Measurements from ENCODE around the gene C2CD2.

C2CD2 gene

GRCh38 chr21:41901099-41901498, 52.7 kb downstream of the C2CD2 start:
- Histone ChIP-seq H3K27me3 (ENCODE audit: insufficient read depth, poor library complexity, severe bottlenecking) (no peaks in the 10 kb centered on the region), H3K4me3 (replicated peaks; ENCODE audit: insufficient read depth, low read length) (no peak overlapping the region), H3K27ac (replicated peaks) (no peak overlapping the region)
- no peak for DNase-seq (ENCODE audit: low read depth in 1 of 2, low spot score in 1 of 2)
- TF ChIP-seq, protein P1, sequence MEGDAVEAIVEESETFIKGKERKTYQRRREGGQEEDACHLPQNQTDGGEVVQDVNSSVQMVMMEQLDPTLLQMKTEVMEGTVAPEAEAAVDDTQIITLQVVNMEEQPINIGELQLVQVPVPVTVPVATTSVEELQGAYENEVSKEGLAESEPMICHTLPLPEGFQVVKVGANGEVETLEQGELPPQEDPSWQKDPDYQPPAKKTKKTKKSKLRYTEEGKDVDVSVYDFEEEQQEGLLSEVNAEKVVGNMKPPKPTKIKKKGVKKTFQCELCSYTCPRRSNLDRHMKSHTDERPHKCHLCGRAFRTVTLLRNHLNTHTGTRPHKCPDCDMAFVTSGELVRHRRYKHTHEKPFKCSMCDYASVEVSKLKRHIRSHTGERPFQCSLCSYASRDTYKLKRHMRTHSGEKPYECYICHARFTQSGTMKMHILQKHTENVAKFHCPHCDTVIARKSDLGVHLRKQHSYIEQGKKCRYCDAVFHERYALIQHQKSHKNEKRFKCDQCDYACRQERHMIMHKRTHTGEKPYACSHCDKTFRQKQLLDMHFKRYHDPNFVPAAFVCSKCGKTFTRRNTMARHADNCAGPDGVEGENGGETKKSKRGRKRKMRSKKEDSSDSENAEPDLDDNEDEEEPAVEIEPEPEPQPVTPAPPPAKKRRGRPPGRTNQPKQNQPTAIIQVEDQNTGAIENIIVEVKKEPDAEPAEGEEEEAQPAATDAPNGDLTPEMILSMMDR (IDR thresholded peaks at IDR 0.05; ENCODE audit: insufficient read depth, low read length): no peak
- no peak for TF ChIP-seq POLR2AphosphoS5 (IDR thresholded peaks at IDR 0.05; ENCODE audit: low read depth)
- TF ChIP-seq GABPA (IDR thresholded peaks at IDR 0.05; ENCODE audit: low read depth): no peak
- TF ChIP-seq SPI1 (IDR thresholded peaks at IDR 0.05; ENCODE audit: borderline replicate concordance, low read depth): no peak
- TF ChIP-seq REST (IDR thresholded peaks at IDR 0.05; ENCODE audit: insufficient replicate concordance, low read depth): no peak

DNA sequence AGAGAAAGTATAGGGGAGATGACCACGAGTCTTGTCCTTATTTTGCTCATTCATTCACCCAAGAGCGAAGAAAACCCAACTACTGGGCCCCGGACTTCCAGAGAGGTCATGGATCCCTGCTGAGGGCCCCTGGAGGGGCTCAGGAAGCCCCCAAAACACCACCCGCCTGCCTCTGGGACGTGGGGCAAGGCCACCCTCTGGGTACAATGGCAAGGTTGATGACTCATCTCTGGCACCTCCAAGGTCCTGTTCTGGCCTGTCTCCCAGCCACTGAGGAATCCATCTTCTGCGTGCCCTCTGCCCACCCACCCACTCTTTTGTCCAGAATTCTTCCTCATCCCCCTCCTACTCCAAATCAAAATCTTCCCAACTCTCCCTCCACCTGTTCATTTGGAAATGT, 53.4 kb downstream of the C2CD2 start:
- H3K27me3 ChIP-seq (ENCODE audit: insufficient read depth, poor library complexity, severe bottlenecking): no peaks in the 10 kb centered on the region
- DNase-seq (ENCODE audit: low read depth in 1 of 2, low spot score in 1 of 2): no peak
- no peak overlapping the region for H3K4me3 ChIP-seq (replicated peaks; ENCODE audit: insufficient read depth, low read length)
- no peak overlapping the region for H3K27ac ChIP-seq (replicated peaks)
- TF ChIP-seq, protein P1 (IDR thresholded peaks at IDR 0.05; ENCODE audit: insufficient read depth, low read length): no peak
- TF ChIP-seq POLR2AphosphoS5 (IDR thresholded peaks at IDR 0.05; ENCODE audit: low read depth): no peak
- no peak for TF ChIP-seq REST (IDR thresholded peaks at IDR 0.05; ENCODE audit: insufficient replicate concordance, low read depth)
- TF ChIP-seq GABPA (IDR thresholded peaks at IDR 0.05; ENCODE audit: low read depth): no peak
- no peak for TF ChIP-seq SPI1 (IDR thresholded peaks at IDR 0.05; ENCODE audit: borderline replicate concordance, low read depth)

DNA sequence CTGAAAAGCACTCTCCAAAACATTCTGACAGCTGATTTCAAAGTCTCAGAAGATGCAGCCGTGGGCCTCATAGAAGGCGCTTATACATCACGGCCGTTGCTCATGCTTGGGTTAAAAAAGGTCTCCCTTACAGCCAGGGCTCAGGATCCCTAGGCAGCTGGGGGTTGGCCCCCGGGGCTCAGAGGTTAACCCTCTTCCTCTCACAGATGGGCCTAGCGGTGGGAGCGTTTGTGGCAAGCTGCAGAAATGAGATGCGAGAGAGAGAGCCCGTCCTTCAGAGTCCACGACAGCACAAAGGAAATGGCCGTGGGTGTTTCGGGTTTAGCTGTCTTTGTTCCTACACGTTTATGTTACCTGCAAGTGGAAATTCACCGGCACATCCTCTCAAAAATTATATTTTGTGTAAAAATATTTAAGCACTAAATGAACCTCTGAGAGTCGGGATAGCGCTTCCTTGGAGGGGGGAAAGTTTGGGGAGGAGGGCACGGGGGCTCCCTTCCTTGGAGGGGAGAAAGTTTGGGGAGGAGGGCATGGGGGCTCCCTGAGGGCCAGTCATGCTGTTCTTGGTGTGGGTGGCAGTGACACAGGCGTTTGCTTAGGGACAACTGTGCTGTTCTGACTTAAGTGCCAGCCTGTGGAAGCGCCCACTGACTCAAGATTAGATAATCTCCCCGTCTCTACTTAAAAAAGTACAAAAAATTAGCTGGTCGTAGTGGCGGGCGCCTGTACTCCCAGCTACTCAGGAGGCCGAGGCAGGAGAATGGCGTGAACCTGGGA, 54.2 kb downstream of the C2CD2 start:
- TF ChIP-seq GABPA (IDR thresholded peaks at IDR 0.05; ENCODE audit: low read depth) (no peak), SPI1 (IDR thresholded peaks at IDR 0.05; ENCODE audit: borderline replicate concordance, low read depth) (no peak), REST (IDR thresholded peaks at IDR 0.05; ENCODE audit: insufficient replicate concordance, low read depth) (no peak), POLR2AphosphoS5 (IDR thresholded peaks at IDR 0.05; ENCODE audit: low read depth) (no peak)
- TF ChIP-seq, protein P1 (IDR thresholded peaks at IDR 0.05; ENCODE audit: insufficient read depth, low read length): no peak
- DNase-seq (ENCODE audit: low read depth in 1 of 2, low spot score in 1 of 2): no peak
- no peaks in the 10 kb centered on the region for H3K27me3 ChIP-seq (ENCODE audit: insufficient read depth, poor library complexity, severe bottlenecking)
- H3K4me3 ChIP-seq (replicated peaks; ENCODE audit: insufficient read depth, low read length): no peak overlapping the region
- H3K27ac ChIP-seq (replicated peaks): no peak overlapping the region
